ENCODE data around the gene ZNF467.

The ZNF467 gene

DNA sequence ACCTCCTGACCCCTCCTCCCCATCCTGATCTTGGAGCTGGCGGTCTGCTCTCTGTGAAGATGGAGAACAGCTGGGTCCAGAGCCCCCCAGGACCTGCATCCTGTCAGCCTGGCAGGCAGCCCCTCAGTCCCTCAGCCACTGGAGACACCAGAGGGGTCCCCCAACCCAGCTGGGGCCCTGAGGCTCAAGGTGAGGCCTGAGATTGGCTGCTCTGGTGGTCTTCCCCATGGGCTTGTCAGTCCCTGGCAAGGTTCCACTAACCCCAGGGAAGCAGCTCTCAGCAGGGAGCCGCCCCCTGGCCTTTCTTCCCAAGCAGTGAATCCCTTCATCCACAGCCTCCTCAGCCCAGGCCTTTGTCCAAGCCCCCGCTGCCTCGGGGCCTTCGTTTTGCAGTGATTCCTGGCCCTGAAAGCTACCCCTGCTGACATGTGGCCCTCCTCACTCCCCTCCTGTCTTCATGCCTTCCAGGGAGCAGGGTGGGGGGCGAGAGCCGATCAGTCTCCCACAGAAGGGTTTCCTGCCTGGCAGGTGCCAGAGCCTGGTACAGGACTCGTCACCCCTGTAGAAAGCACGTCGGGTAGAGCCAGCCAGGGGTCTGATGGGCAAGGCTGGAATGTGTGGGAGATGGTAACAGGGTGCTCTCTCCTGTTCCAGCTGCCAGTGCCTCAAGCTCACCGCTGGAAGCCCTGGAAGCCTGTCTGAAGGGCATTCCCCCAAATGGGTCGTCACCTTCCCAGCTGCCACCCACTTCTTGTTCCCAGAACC lies 48.5 kb downstream of the ZNF467 start:
- no peak for DNase-seq

DNA sequence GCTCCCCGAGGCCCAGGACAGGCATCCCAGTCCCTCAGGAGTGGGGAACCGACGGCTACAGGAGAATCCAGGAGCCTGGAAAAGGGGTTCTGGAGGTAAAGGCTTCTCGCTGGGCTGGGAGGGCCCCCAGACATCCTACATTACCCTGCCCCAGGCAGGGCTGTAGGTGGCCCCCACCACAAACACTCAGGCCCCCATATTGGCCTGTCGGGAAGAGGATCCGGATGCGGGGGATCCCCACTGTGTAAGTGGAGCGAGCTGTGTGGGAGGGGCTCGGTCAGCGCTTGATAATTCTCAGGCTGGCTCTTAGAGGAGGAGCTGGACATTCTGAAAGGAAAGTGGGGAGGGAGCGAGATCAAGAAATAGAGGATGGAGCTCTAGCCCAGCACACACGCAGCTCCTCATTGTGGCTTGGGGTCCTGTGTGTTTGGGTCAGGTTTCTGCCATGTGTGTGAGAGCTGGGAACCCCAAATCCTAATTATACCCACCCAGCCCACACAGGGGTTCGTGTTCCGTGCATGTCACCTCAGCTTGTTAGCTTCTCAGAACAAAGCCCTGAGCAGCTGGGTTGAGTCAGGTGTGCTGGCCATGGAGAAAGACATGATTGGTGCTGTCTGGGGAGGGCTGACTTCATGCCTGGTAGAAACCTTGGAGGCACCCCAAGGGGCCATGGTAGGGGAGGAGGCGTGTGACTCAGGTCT lies 49.4 kb downstream of the ZNF467 start:
- no peak for DNase-seq

DNA sequence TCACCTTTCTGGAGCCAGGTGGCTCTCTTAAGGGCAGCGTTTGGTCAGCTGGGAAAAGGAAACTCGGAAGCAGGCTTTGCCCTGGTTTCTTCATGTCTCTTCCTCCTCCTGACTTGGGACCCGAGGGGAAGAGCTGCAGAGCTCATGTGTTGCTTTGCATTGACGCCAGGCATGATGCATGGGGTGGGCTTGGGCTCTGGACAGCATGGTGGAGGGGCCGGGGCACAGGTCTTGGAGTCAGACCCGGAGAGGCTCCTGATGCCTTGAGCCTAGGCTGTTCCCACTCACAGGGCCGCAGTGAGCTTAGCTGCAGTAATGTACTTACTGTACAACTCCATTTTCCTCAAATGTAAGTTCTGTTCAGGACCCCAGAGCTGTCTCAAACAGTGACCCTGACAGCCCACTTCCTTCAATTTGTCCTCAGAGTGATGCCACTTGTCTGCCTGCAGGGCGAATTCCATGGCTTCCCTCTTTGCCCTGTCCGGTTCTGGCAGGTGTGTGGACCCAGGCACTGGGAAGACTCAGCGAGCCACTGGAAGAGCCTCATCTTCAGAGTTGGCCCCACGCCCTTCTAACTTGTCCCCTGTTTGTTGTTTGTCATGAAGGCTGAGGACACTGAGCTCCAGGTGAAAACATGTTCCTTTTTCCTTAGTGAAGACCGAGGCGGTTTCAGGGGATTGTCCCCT lies 50.2 kb downstream of the ZNF467 start:
- DNase-seq, result no peak

DNA sequence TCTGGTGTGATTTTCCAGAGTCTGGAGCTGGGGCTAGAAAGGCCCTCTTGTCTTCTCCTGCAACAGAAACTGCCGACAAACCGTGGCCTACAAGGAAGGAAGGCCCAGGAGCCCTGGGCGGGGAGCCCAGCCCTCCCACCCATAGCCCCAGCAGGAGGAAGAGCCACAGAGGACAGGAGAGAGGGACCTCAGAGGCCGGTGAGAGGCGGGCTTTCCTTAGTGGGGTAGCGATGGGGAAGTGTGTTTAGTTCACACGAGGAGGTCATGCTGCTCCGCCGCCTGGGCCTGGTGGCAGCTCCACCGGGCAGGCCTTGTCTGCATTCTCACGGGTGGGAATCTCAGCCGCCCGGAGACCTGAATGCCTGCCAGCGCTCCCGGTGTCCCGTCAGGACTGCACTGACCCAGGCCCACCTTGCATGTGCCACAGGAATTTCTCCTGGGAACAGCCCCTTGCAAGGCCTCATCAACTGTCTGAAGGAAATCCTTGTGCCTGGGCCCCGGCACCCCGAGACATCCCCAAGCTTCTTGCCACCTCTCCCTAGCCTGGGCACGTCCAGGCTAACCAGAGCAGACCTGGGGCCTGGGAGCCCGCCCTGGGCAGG lies 50.9 kb downstream of the ZNF467 start:
- no peak for DNase-seq

GRCh38 chr7:149721084-149721601 lies 52.2 kb downstream of the ZNF467 start:
- DNase-seq, result no peak

DNA sequence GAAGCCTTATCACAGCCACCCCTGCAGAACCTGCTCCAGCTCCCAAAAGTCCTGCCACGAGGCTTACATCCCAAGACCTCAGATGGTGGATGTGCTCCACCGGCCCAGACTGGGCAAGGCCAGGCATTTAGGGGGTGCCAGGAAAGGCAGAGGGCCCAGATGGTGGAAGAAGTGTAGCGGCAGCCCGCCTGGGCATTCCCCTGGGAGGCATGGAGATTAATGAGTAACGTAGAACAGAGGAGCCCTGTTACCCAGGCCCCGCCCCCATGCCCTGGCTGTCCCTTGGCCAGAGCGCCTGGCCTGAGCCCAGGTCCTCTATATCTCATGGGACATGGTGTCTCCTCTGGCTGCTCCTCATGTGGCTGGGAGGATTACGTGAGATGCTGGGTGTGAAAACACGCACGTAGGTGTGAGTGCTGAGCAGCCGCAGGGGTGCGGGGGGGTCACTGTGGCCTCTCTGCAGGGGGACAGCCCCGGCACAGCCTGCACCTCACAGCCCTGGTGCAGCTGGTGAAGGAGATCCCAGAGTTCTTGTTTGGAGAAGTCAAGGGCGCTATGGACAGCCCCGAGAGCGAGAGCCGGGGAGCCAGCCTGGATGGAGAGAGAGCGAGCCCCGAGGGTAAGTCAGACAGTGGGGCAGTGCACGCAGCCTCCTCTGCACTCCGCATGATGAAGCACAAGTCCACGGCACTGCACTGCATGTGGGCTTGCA lies 52.9 kb downstream of the ZNF467 start:
- DNase-seq, result no peak

DNA sequence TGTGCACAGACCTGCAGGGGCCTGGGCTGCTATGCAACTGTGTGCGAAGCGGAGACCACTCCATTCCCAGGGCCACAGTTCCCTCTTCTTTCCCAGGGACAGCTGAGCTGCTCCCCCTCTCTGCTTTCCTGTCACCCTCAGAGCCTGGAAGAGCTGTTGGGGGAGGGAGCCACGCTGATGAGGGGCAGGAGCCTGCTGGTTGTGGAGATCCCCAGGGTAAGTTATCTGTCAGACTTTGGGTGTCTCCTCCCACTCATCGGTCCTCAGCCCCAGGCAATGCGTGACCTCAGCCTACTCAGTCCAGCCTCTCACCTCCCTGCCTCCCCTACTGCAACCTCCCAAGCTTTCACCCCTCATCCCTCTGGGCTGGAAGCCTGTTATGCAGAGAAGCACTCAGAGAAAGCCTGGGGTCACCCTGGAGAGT lies 53.5 kb downstream of the ZNF467 start:
- no peak for DNase-seq

- no peak for DNase-seq
These were observed 54.1 kb downstream of the ZNF467 start for GRCh38 chr7:149719050-149719899.

GRCh38 chr7:149718730-149719049 lies 54.7 kb downstream of the ZNF467 start:
- DNase-seq, result no peak

- no peak for DNase-seq
These were observed 55.9 kb downstream of the ZNF467 start for GRCh38 chr7:149717481-149717880.

GRCh38 chr7:149716932-149717307 lies 56.5 kb downstream of the ZNF467 start:
- DNase-seq, result no peak

DNA sequence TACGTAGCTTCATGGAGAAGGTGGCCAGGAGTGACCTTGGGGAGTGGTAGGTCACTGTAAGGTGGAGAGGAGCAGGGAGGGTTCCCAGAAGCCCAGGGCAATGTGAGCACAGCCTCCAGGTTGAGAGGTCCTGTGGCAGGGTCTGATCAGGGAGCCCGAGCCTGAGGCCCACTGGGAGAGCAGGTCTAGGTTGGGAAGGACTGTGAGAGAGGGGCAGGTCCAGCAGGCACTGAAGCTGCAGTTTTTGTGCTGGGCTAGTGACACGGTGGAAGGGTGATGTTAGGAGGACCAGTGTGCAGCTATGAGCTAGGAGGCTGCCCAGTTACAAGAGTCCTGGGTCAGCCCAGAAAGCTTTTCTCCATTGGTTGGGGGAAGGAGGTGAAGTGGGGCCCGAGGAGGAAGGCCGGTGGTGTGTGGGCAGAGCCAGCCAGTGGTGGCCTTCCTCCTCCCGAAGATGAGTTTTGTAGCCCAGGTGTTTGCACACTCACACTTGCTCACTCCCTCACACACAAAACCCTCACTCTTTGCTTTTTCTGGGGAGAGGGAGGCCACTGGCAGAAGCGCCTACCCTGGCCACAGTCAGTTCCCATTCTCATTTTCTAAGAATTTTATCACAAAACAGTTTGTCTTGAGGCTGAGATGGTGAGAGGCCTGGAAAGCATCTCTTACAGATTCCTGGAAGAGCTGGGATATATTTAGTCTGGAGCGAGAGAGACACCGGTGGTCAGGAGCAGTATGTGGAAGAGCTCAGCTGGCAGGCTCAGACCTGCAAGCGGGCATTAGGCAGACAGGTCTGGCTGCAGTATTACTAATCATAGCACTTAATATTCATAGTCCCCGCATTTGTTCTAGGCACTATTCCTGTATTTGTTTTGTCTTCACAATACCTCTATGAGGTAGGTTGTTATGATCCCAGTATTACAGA lies 57.1 kb downstream of the ZNF467 start:
- no peak for DNase-seq

DNA sequence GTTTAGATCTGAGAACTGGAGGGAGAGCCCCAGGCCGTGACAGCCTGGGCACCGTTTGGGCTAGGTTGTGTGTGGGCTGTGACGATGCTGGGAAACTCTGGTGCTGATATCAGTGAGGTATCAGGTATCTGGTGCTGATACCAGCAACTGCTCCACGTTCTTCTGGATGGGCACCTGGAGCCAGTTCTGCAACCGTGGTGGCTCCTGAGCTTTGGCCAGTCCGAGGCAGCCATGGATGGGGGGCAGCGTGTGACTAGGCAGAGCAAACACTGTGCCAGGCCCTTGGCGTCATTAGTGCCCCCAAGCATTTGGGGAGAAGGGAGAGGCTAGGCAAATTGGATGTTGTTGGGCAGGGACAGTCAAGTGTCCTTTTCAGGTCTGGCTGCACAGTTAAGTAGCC lies 57.9 kb downstream of the ZNF467 start:
- DNase-seq, result no peak

- no peak for DNase-seq
These were observed 58.4 kb downstream of the ZNF467 start for GRCh38 chr7:149714910-149715471.

All from NCI-H1417 treated with DMSO at 0.1 percent for 48 hours (cell line).